Measurements from ENCODE around the gene ASB6.

DNA sequence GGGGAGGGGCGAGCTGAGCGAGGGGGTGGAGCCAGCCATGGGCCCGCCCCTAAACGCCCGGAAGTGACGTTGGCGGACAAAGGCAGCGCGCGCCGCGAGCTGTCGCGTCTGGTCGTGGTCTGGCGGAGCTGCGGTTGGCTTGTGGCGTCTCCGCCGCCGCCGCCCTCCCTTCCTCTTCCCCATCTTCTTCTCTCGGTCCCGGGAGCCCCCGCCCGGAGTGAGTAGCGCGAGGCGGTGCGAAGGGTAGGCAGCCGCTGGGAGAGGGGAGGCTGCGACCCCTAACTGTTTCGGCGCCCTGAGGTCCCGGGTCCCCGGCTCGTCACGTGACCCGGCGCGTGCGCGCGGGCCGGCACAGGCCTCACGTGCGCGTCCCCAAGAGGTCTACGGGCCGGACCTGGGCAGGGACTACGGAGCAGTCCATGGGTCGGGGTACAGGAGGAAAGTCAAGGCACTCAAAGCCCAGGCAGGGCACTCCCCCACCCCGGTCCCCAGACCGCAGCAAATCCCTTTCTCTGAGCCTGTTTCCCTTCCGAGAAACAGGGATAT lies 15.8 kb downstream of the ASB6 start, which contains the start of gene NTMT1:
- TF ChIP-seq CTCF (IDR thresholded peaks at IDR 0.05) = no peak
- no peak for TF ChIP-seq CHD4 (IDR thresholded peaks at IDR 0.05; ENCODE audit: borderline replicate concordance)
- TF ChIP-seq GATA3 (IDR thresholded peaks at IDR 0.05; ENCODE audit: borderline replicate concordance) = no peak
- TF ChIP-seq, protein P1, sequence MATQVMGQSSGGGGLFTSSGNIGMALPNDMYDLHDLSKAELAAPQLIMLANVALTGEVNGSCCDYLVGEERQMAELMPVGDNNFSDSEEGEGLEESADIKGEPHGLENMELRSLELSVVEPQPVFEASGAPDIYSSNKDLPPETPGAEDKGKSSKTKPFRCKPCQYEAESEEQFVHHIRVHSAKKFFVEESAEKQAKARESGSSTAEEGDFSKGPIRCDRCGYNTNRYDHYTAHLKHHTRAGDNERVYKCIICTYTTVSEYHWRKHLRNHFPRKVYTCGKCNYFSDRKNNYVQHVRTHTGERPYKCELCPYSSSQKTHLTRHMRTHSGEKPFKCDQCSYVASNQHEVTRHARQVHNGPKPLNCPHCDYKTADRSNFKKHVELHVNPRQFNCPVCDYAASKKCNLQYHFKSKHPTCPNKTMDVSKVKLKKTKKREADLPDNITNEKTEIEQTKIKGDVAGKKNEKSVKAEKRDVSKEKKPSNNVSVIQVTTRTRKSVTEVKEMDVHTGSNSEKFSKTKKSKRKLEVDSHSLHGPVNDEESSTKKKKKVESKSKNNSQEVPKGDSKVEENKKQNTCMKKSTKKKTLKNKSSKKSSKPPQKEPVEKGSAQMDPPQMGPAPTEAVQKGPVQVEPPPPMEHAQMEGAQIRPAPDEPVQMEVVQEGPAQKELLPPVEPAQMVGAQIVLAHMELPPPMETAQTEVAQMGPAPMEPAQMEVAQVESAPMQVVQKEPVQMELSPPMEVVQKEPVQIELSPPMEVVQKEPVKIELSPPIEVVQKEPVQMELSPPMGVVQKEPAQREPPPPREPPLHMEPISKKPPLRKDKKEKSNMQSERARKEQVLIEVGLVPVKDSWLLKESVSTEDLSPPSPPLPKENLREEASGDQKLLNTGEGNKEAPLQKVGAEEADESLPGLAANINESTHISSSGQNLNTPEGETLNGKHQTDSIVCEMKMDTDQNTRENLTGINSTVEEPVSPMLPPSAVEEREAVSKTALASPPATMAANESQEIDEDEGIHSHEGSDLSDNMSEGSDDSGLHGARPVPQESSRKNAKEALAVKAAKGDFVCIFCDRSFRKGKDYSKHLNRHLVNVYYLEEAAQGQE (IDR thresholded peaks at IDR 0.05) = no peak
- TF ChIP-seq POLR2A (IDR thresholded peaks at IDR 0.05; ENCODE audit: low read length) = peak; percentile 93
- TF ChIP-seq, protein P2, sequence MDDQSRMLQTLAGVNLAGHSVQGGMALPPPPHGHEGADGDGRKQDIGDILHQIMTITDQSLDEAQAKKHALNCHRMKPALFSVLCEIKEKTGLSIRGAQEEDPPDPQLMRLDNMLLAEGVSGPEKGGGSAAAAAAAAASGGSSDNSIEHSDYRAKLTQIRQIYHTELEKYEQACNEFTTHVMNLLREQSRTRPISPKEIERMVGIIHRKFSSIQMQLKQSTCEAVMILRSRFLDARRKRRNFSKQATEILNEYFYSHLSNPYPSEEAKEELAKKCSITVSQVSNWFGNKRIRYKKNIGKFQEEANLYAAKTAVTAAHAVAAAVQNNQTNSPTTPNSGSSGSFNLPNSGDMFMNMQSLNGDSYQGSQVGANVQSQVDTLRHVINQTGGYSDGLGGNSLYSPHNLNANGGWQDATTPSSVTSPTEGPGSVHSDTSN (IDR thresholded peaks at IDR 0.05) = no peak
- TF ChIP-seq CEBPB (IDR thresholded peaks at IDR 0.05) = no peak
- TF ChIP-seq POLR2AphosphoS2 (conservative IDR thresholded peaks at IDR 0.05; ENCODE audit: low read length) = no peak
- TF ChIP-seq MYC (IDR thresholded peaks at IDR 0.05; ENCODE audit: borderline replicate concordance, low read length) = peak; percentile 89
- peak; percentile 98 for TF ChIP-seq MAX (IDR thresholded peaks at IDR 0.05)
